Omental fat pad (tissue), 4 donors: Measurements from ENCODE around the gene A4GALT. TPM values are rescaled to one million over a fixed set of nuclear protein-coding genes. Genes with fewer than 3 reads are reported as not detected.
A peak's percentile ranks its signal among the peaks of the same experiment; 100 is the strongest.

Source experiments
- ATAC-seq: fragments of 150-250 bp; one replicate; pipeline ENCODE4 v1.9.1; 2016; ENCODE audit warnings: mild to moderate bottlenecking, moderate library complexity; ENCODE audit not compliant: low FRiP score
- DNase-seq: peaks from one replicate; pipeline ENCODE4 v3.0.0-alpha.2; 2019; ENCODE audit warnings: low spot score
- CTCF ChIP-seq, 3 donors: fragments of 450-650 bp; IDR thresholded peaks; one replicate each; pipeline ENCODE4 v1.5.1; 2016 to 2017; ENCODE audit warnings: antibody characterized with exemption in 3 of 3, mild to moderate bottlenecking in 3 of 3, moderate library complexity in 2 of 3
- small RNA-seq: library from RNA; depleted of rRNA; stranded (forward); fragments of <200 nt; gene quantifications from one replicate; pipeline ENCODE3, GENCODE V24; 2016
- total RNA-seq, 4 donors: library from RNA; depleted of rRNA; stranded (reverse); fragments of >200 nt; gene quantifications; one replicate each; pipeline ENCODE4 v1.1.0, GENCODE V29; 2016

A4GALT gene
- total RNA-seq, 4 donors from 2014 or later: 10.8 to 42.2 (median 20.1) TPM

- DNase-seq (no peak), ATAC-seq (no peak)
- TF ChIP-seq CTCF (IDR thresholded peaks at IDR 0.05): no peak
These were observed 74.6 kb downstream of the A4GALT start for GRCh38 chr22:42645938-42646568.

- no peak for TF ChIP-seq CTCF (IDR thresholded peaks at IDR 0.05)
- DNase-seq (no peak), ATAC-seq (no peak)
These were observed 75.2 kb downstream of the A4GALT start for GRCh38 chr22:42645341-42645937.

GRCh38 chr22:42644422-42645340, 76.0 kb downstream of the A4GALT start:
- ATAC-seq (no peak), DNase-seq (peak; percentile 59)
- no peak for TF ChIP-seq CTCF (IDR thresholded peaks at IDR 0.05)

- no peak for TF ChIP-seq CTCF (IDR thresholded peaks at IDR 0.05)
- DNase-seq (no peak), ATAC-seq (no peak)
These were observed 76.8 kb downstream of the A4GALT start for GRCh38 chr22:42643634-42644421.

- DNase-seq (no peak), ATAC-seq (no peak)
- TF ChIP-seq CTCF (IDR thresholded peaks at IDR 0.05): no peak
These were observed 77.7 kb downstream of the A4GALT start for GRCh38 chr22:42642806-42643633.

Small RNA genes lying within 50 kb of the gene (small RNA-seq; reads per million reads assigned to genes)
- not detected for gene RF00019

Other genes with a start within 250 kb of the A4GALT start
- 10 to 100 TPM; 19.3 to 28.6 (median 23.4) TPM for gene RRP7A, start 201.1 kb downstream of the A4GALT start, total RNA-seq
- gene SERHL2, start 166.9 kb downstream of the A4GALT start, total RNA-seq: 1 to 10 TPM; 1.8 to 4.1 (median 3.0) TPM
- gene POLDIP3, start 106.0 kb downstream of the A4GALT start, total RNA-seq: 10 to 100 TPM; 25.0 to 44.9 (median 30.7) TPM
- gene ATP5MGL, start 80.3 kb downstream of the A4GALT start, total RNA-seq: not detected
- 100 to 1,000 TPM; 125 to 212 (median 152) TPM for gene CYB5R3, start 71.5 kb downstream of the A4GALT start, total RNA-seq
- 100 to 1,000 TPM in 1 of 4 donors, 10 to 100 TPM in 3; 43.0 to 106 (median 50.5) TPM for gene ARFGAP3, start 136.4 kb upstream of the A4GALT start, total RNA-seq